DMS114 treated with DMSO at 0.1 percent for 48 hours (cell line): ENCODE data around the gene TMEM11.

Experiments
- DNase-seq: peaks from one replicate; lab custom pipeline; 2025; ENCODE audit not compliant: unreplicated experiment; lab: John Stamatoyannopoulos, UW

The TMEM11 gene

DNA sequence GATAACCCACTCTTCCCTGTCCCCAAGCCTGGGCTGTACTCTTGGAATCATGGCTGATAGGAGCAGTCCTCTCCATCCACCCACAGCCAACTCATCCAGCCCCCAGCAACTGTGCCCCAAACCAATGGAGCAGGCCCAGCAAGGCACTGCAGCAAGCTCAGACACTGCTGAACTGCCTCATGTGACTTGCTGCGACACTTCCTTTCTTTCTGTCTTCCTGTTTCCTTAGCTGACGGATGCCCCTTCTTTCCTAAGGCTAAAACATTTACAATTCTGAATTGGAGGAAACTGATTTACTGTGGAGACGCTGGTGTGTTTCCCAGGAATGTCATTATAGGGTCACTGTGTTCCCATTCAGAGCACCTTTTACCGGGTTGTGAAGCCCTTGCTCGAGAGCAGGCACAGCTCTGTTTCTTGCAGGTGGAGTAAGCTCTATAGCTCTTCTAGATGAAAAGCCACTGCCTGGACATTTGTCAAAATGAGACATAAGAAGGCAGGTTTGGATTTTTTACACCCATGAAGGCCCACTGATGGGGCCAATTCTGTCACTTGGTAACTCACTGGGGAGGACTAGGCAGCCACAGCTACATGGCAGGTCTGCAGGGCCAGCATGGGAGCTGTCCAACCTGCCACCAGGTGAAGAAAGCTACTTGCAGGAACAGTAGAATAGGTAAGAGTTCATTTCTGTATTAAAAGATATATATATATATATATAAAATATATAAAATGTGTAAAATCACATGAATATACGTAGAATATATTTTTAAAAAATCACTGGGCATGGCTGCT, 27.4 kb downstream of the TMEM11 start:
- DNase-seq = no peak

DNA sequence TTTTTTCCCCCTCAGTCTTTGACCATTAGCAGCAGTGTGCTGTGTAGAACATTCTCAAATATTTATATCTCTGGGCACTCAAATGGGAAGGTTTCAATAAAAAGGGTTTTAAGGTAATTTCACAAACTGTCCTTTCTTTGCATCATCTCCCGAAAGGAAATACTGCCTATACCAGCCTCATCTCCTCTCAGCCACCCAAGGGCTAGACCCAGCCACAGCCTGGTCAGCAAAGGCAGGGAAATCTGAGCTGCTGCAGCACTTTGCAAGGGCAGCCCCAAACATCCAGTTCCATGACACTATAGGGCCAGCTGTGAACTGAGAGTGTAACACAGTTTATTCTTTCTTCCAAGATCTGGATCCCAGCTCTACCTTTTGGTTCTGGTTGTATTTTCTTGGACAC, 28.9 kb downstream of the TMEM11 start:
- DNase-seq = no peak

DNA sequence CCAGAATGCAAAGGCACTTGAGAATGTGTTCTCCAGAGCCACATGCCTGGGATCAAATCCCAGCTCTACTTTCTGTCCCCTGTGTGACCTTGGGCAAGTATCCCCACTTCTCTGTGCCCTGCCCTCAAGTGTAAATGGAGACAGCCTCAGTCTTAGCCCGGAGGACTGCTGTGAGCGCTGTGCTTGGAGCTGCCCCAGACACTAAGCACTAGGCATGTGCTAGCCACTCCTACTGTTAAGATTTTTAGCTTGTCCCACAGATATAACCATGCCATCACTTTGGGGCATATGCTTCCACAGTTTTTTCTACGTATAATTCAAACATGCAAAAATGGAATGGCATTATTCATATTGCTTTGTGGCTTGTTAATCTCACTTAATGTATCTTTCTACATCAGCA, 29.4 kb downstream of the TMEM11 start:
- DNase-seq = no peak

DNA sequence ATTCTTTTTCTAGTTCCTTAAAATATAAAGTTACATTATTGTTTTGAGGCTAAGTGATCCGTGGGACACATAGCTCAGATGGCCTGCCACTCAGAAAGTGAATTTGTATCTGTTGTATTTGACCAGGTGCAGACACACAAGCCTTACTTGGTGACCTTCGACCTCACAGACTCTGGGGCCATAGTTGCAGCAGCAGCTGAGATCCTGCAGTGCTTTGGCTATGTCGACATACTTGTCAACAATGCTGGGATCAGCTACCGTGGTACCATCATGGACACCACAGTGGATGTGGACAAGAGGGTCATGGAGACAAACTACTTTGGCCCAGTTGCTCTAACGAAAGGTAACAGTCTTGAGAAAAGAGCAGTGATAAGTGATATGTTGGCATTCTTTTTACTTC, 30.5 kb downstream of the TMEM11 start:
- no peak for DNase-seq

DNA sequence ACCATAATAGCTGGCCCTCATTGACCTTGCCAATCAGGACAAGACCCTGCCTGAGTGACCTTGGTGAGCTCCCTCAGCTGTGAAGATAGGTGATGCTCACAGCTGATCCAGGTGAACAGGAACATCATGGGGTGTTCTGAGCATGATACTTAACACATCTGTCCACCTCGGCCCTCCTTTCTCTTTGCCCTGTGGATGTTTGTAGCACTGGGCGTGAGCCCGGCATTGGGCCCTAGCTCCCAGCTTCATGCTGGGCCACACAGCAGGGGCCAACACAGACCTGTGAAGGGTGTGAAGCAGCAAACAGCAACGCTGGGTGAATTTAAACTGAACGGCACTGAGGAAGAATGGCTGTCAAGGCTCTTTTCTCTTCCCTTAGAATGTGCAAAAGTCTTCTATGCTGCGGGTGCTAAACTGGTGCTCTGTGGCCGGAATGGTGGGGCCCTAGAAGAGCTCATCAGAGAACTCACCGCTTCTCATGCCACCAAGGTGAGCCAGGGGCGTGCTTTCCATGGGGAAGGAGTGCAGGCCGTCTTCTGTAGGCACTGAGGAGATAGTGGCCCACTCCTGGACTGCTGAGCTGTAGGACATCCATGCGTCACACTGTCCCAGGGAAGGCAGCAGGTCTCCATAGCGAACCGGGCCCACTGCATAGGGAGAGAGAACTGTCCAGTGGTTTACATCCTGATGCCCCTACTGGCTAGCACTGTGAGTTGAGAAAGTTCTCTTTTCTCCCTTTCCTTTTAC, 35.9 kb downstream of the TMEM11 start:
- no peak for DNase-seq

DNA sequence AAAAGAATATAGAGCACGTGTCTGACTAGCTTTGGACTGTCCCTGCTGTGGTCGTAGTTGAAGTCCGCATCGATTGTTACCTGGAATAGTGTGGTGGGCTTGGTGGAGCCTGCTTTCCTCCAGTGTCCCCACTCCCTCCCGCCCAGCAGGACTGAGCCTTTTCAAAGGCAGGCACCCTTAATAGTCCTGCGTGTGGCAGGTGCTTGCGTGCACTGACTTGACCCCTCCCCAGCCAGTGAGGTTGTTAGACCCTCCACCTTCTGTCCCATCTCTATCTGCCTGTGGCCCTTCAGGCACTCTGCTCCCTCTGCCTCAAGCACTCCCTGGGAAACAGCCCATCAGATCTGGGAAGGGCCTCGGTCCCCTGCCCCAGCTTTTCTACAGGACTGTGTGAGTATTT, 36.6 kb downstream of the TMEM11 start:
- DNase-seq = no peak

DNA sequence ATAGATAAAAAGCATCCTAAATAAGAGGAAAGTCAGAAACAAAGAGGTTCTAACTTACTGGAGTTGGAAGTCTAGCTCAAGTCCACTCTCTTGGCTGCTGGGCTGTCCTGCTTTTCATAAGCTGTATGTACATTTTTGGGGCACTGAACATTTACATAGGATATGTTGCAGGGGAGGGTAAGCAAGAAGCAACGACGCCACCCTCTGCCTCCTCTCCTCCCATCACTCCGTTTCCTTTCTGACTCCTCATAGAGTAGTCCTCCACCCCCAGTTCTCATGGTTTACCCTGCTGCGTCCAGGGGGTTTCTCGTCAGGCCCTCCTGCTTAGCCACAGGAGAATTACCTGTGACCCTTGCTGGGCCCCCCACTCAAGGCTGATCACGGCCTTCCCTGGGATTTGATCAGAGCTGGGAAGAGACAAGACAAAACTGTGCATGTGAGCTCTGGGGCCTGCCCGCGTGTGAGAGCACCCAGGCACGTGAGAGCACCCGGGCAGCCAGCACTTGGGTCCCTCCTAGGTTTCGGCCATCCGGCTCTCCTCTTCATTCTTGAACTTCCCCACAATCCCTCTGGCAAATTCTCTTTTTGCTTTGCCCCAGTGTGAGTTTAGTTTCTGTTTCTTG, 37.1 kb downstream of the TMEM11 start:
- DNase-seq = no peak

DNA sequence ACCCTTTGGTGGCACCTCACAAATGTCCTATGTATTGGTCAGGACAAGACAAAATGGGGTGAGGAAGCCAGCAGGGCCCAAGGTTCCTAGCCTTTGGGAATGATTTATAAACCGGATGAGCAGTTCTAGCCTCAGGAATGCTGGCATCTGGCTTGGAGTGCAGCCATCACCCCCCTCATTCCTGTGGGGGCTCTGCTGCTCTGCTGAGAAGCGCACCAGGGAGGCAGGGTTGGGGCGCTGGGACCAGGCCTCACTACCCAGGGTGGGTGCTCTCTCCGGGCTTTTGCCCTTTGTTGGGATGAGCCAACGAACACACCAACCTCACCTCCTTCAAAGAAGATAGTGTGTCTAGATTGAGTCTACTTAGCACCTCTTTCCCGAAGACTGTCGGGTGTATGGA, 39.2 kb downstream of the TMEM11 start:
- DNase-seq = no peak

DNA sequence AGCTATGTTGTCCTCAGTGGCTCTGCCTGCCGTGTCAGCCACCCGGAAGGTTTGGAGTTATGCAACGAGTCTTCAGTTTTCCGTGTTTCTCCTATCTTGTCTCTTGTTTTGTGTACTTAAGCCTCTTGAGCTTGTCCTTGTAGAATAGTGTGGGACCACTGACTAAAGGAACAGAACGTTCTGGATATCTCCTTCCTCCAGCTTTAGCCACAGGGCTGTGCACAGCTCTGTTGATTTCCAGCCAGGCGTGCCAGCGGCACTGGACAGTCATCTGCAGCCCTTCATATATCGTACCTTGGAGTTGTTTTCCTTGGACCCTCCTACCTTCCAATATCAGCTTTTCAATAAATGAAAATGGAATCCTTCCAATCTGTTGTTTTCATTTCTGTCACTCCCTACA, 39.8 kb downstream of the TMEM11 start:
- DNase-seq = no peak

DNA sequence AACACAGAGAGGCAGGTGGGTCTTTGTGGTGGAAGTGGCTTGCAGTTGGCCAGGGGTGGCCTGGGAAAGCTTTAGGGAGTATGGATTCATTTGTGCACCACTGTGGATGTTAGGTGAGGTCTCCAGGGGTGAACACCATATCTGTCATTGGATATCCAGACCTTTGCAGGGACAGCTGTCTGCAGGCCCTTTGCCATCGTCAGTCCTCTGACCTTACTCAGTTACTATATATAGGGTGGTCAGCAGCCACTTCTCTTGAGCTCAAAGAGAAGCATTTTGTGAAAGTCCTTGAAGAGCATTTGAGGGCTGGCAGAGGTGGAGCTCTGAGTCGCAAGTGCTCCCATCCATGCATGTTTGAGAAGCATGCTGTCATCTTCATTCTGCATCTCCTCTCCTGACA, 40.4 kb downstream of the TMEM11 start:
- no peak for DNase-seq

DNA sequence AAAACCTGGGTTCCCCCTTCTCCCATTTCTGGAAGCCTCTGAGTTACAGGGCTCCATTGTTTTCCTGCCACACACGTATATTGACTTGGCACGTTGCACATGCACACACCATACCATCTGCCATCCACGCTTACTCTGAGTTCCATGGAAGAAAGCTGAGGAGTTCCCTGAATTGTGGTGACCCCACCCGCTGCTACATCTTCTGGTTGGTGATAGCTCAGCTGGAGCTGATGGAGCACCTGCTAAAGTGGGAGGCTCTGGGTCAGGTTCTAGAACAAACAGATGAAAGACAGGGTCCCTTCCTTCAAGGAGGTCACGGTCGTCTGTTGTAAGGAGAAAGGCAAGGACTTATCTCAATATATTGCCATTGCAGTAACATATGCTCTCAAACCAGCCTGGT, 41.1 kb downstream of the TMEM11 start:
- DNase-seq = no peak

DNA sequence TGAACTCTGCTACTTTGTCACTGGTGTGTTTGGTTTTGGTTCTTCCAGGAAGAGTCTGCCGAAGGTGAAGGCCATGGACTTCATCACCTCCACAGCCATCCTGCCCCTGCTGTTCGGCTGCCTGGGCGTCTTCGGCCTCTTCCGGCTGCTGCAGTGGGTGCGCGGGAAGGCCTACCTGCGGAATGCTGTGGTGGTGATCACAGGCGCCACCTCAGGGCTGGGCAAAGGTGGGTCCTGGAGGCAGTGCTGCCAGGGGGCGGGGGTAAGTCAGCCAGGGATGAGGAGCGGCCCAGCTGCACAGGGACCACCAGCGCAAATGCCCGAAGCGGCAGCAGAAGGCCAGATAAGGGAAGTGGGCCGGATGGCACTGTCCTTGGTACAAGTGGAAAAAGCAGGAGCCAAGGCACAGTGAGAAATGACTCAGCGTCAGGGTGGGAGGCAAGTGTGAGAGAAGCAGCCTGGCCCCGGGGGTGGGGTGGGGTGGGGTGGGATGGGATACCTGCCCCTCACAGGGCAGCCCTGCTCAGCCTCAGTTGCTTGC, 41.9 kb downstream of the TMEM11 start:
- DNase-seq = no peak

DNA sequence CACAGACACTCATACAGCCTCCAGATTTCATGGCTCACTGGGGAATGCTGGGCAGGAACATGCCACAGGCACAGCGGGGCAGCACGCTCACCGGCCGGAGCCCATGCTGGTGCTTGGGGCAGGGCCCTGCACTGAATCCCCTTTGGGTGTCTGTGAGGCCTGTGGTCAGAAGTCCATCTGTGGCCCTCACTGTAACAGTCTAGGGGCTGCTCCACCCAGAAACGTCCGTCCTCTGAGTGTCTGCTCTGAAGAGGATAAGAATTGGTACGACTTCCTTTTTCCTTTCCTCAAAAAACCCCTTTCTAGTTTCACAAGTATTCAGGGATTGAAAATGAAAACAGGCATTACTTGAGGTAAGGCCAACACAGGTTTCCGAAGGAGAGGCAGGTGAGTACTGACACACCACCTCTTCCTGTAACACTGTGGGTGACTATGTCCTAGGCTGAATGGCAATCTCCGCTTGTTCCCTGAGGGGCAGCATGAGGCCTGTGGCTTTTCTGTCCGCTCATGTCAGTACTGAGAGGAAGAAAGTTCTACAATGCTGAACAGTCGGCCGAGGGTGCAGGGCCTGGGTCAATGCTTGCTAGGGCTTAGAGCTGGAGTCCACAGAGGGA, 42.5 kb downstream of the TMEM11 start:
- DNase-seq = no peak

DNA sequence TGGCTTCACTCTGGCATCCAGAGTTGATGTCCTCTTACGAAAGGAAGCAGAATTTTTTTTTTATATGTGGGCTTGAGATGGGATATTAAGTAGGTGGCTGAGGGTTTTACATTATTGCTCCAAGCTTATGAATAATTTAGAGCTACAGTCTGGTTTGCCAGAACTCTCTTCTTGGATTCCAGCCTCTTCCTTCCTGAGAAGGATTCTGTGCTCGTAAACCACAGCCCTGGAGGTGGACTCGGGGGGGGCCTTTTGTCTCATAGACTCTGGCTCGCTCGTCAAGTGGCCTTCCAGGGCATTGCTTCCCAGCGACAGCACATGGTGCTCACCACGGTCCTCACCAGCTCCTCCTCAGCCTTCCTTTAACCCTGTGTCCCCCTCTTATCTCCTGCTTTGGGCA, 43.2 kb downstream of the TMEM11 start:
- DNase-seq = no peak

DNA sequence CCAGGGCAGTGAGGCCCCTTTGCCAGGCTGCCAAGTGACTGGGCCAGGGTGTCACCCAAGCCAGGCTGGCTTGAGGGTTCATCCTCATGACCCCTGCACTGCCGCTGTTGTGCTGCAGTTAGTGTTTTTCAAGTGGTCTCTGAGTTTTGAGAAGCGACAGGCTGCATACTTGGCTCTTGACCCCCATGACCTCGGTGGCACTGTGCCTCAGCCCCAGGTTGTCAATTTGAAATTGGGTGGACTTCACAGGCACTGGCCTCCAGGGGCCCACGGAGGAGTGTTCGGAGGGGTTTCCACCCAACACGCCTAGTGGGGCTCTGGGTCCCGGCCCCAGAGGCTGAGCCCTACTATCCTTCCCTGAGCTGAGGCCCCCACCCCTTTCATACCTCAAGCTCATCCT, 44.5 kb downstream of the TMEM11 start:
- no peak for DNase-seq

DNA sequence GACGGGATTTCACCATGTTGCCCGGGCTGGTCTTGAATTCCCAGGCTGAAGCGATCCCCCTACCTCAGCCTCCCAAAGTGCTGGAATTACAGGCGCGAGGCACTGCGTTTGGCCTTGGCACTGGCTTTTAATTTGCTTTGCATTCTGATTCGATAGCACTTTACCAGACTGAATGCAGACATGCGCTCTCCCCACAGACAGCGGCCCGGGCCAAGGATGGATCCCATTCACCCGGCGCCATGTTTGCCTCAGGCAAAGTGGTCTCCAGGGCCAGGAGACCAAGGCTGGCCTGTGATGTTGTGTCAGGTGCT, 45.5 kb downstream of the TMEM11 start:
- DNase-seq = no peak

DNA sequence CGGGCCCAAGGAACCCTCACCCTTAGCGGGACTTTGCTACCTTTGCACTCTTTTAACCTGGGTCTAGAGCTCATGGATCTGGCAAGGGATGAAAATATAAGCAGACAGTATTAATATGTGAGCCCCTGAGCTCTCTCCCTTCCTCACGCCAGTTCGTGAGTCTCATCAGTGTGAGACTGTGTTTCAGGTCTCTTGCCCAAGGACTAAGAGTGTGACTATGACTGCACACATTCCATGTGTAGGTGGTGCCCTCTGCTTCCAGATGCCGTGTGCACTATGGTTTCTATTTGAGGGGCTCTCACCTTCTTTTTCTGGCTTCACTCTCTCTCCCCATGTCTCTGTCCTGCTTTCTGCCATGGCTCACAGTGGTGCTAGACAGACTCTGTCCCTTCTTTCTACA, 46.7 kb downstream of the TMEM11 start:
- no peak for DNase-seq

DNA sequence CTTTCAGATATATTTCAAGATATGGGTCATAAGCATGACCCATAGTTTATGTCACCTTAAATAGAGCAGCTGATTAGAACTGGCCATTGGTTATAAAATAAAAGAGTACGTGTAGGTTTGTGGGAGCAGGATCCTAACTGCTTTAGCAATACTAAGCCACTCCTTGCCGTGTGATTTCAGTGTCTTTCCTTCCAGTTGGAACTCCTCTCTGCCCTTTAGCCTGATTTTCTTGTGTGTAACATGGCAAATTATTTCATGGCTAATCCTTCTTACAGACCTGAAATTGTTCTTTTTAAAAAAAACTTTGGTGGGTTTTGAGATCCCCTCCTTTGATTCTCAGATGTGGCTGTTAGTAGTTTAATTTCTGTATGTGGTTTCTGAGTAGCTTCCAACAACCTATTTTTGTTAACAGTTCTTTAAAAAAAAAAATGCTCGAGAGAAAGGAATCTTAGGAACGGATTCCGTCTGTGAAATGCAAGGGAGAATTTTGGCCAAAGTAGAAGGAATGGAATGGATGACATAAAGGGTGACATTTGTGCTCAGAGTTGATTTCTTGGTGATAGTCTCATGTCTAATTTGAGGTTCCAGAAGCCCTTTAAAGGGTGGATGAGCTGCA, 47.3 kb downstream of the TMEM11 start:
- DNase-seq = no peak

DNA sequence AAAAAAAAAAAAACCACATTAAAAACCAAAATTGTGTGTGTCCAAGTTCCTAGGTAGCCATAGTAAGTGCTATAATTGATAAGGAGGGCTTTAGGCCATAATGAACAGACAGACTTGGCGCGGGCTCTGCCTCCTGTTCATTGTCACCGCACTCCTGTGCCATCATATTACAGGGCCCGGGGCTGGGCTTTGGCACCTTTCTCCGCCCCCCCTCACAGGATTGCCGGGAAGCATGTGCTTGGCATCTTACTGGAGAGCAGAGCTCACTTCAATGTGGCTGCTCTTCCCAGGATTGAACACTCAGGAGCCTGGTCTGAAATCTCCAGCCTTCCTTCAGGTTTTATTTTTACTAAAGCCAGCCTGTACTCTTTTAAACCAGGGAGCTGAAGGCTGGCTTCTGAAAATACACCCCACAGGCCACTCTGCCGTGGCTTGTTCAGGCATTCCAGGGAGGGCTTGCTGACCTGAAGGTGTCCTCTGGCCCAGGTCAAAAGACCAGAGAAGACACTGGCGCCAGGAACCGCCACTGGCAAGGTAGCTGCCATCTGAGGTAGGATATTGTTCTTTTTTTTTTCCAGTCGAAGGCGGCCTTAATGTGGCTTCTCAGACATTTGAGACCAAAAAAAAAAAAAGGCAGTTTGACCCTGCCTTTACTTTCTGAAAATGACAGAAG, 47.9 kb downstream of the TMEM11 start:
- DNase-seq = no peak

DNA sequence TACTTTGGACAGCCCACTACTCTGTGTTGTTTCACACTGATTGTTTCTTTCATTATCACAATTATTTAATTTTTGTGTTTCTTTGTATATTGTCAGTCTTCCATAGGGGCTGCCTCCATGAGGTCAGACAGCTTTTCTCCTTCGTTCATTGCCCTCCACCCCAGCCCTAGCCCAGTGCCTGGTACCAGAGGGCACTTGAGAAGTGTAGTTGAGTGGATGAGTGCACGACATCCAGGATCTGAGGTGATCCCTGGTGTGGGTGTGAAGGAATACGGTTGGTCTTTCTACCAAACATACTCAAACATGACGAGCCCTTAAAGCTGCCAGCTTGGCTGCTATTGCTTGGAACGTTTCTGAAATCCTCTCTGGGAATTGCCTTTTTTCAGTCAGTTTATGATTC, 49.3 kb downstream of the TMEM11 start:
- DNase-seq = no peak

DNA sequence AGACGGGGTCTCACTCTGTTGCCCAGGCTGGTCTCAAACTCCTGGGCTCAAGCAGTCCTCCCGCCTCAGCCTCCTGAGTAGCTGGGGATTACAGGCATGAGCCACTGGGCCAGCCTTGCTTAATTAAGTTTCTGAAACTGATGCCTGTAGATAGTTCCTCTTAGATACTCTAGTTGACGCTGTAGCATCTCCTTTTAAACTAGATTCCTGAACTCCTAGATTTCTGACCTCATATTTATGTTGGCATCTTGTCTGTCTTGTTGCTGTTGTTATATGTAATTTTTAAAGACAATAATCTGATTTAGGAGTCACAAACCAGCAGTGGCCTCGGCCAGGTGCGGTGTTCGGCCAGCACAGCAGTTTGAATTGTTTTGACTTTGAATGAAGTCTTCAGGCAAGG, 49.7 kb downstream of the TMEM11 start:
- no peak for DNase-seq
